Stimulated activated CD4-positive, alpha-beta T cell treated with anti-CD3 and anti-CD28 coated beads, Interleukin-1b, Interleukin-23, amount 100 ng/mL, for 1 hour (primary cell): ENCODE measurements around the gene ARID4B.
"Not testable (repeated sequence)": the region's sequence is repeated elsewhere in the genome, so short reads cannot be mapped to it uniquely, and the experiment has no call there.

ENCODE experiments used
- DNase-seq, 2 donors: peaks; one replicate each; pipeline ENCODE4 v3.0.0-alpha.2; 2020; ENCODE audit warnings: low read depth in 2 of 2

The ARID4B gene

DNA sequence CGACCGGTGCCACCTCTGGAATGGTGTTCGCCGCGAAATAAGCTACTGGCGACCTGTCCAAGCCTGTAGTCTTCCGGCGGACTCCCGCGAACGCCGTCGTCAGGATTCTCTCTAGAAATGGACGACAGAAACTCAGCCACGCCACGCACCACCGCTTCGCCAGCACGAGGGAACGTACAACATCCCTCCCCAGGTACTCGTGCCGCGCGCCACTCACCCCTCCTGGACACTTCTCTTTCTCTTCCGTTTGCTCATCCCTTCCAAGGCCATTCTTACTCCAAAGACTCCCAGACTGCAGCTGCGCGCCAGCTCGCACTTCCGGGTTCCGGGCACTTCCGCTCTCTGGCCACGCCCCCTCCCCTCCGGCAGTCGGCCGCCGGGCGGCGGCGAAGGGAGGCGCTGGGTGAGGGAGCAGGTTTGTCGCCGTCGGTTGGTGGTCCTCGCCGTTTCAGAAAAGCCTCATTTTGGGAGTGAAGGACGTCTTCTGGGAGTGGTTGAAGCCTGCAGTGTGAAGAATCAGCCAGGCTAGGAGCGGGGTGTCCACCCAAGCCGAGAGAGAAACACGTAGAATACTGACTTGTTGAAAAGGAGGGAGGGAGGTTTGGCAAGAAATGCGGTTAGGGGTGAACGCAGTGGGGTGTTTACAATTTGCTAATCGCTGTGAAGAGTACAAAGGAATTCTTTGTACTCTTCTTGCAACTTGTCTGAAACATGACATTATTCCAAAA, 166.9 kb downstream of the ARID4B start, which contains the start of gene RBM34:
Gene RBM34, minus strand, starts transcription at position 294 of the 728 bp plus-strand sequence. Its CDS starts 24 bp downstream, at position 270.
- peak; percentile 72 to 88 for DNase-seq

DNA sequence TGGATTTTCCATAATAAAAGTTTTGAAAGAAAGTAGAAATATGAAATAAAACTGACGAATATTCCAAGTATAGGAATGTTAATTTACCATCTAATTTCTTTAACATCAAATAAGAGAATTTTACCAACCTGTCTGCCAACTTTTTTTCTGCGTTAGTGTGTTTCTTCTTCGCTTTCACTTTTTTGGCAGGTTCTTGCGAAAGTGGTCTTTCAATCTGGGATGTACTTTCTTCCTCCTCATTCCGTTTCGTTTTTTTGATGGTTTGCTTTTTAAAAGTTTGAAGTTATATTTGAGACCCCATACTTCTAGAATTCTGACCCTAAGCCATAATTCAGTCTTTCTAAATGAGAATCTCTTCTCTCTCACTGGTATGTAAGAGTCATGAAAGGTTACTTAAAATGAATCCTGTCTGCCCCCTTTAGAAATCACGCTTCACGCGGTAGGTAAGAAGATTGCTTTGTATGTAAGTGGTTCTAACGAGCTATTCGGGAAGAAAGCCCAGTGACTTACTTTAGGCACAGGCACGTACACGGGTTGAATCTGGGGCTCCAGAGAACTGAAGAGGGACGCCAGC, 167.5 kb downstream of the ARID4B start:
- peak in 1 of 2 donors; percentile 2 for DNase-seq

DNA sequence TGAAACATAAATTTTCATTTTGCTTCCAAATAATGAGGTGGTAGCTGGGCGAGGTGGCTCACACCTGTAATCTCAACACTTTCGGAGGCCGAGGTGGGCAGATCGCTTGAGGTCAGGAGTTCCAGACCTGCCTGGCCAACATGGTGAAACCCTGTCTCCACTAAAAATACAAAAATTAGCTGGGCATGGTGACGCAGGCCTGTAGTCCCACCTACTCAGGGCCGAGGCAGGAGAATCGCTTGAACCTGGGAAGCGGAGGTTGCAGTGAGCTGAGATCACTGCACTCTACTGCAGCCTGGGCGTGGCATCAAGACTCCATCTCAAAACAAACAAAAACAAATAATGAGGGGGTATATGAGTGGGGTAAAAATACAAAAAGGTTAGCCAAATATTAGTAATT, 168.0 kb downstream of the ARID4B start:
- not testable (repeated sequence) for DNase-seq

DNA sequence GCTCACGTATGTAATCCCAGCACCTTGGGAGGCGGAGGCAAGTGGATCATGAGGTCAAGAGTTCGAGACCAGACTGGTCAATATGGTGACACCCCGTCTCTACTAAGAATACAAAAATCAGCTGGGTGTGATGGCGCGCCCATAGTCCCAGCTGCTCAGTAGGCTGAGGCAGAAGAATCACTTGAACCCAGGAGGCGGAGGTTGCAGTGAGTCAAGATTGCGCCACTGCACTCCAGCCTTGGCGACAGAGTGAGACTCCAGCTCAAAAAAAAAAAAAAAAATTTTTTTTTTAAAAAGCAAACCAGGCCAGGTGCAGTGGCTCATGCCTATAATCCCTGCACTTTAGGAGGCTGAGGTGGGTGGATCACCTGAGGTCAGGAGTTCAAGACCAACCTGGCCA, 168.7 kb downstream of the ARID4B start:
- not testable (repeated sequence) for DNase-seq

DNA sequence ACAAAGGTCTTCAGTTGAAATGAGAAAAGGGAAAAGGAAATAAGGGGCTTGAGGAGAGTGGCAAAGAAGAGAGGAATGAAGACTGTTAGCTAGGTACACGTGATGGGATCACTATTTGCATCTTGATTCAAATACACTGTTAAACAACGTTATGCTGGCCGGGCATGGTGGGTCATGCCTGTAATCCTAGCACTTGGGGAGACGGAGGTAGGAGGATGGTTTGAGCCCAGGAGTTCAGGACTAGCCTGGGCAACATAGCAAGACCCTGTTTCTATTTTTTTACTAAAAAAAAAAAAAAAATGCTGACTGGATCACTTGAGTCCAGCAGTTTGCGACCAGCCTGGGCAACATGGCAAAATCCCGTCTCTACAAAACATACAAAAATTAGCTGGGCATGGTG, 169.3 kb downstream of the ARID4B start:
- DNase-seq: no peak

DNA sequence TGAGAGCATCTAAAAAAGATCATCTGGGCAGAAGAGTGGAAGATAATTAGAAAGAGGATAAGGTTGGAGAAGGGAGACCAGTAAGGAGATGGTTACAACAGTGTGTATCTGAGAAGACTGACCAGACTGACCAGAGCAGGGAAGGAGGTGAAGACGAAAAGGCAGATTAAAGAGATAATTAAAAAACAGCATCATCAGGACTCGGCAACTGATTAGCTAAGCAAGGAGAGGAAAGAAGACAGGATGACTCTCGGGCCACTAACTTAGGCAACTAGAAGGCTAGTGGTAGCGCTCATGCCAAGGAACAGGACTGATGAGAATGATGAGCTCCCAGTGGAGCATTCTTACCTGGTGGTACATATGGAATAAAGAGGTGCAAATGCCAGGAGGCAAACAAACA, 170.8 kb downstream of the ARID4B start:
- DNase-seq: no peak

DNA sequence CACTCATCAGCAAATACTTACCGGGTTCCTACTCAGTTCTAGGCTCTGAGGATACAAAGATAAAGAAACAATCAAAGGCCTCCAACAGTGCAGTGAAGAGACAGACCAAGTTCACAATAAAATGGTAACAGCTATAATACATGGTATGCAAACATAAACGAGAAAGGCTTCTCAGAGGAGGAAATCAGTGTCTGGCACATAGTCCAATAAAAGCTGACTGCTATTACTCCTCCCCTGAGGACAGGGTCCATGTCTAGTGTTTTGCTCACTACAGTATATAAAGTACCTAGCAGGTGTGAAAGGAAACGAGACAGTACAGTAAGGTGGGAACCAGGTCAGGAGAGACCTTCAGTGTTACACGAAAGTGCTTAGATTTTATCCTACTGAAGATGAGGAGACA, 171.2 kb downstream of the ARID4B start:
- no peak for DNase-seq

DNA sequence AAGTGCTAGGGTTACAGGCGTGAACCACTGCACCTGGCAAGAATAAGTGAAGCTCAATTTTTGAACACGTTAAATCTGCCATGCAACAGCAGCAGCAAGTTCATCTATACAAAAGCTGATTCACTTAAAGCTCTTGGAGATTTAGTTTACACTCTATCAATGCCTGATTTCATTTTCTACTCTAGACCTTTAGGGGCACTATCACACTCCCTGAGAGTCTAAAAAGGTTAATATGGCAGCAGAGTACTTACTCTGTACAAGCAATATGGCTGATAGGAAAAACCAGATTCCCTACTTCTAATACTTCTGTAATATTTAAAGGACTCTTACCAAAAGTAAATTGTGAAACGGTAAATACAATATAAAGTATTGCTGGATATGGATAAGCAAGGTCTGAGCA, 171.7 kb downstream of the ARID4B start:
- no peak for DNase-seq

DNA sequence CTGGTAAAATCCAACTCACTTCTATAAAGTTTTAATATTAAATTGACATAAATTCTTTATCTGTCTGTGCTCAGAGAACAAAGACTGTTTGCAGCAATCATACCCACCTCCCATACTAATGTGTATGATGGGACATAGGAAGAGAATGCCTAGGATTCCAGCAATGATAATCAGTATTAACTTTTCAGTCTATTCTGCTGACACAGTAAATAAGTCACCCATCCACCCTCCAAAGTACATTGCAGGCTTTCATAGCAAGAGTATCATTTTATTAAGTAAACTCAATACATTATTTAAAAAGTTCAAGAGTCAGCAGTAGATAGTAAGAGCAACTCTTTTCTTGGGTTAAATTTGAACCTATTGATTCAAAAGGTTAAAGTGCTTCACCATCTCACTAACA, 175.7 kb downstream of the ARID4B start:
- no peak for DNase-seq

DNA sequence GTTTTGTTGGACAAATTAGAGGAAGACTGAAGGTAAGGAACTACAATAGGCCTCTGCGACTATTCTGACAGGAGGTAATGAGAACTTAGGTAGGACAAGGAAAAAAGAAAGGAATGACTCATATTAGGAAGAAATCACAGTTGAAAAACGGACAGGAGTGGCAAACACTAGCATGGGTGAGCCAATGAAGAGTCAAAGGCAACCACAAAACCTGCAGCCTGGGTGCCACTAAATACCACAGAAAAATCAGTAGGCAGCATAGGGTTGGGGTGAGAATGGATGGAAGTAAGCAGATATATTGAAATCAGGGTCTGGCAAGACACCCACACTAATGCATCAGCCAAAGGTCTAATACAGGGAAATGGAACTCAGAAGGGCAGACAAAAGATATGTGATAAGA, 176.9 kb downstream of the ARID4B start:
- DNase-seq: no peak

DNA sequence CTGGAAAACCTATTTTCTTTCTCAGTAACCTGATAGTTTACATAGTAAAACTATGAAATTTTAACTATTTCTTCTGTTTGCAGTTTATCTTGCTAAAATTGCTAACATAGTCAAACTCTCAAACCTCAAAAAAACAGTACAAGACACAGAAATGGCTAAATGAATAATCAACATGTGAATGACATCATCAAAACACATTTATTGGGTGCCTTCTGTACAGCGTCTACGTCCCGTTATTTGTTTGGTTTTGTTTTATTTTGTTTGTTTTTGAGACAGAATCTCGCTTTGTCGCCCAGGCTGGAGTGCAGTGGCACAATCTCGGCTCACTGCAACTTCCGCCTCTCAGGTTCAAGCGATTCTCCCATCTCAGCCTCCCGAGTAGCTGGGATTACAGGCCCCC, 178.2 kb downstream of the ARID4B start:
- DNase-seq: no peak

DNA sequence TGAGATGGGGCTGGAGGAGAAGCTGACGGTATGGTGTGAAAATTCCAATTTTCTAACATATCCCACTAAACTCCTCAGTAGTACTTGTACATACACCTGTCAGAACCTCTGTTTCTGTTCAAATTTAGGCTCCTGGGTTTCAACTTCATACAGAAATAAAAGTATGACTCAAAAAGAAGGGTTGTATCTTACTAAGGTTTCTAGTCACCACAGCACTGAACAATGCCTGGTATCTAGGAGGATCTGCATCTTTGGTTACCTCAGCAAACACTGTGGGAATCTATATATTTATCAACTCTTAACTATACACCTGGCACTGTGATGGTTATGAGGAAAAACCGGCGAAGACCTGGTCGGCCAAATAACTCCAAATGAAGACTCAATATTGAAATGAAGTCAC, 180.7 kb downstream of the ARID4B start:
- no peak for DNase-seq

DNA sequence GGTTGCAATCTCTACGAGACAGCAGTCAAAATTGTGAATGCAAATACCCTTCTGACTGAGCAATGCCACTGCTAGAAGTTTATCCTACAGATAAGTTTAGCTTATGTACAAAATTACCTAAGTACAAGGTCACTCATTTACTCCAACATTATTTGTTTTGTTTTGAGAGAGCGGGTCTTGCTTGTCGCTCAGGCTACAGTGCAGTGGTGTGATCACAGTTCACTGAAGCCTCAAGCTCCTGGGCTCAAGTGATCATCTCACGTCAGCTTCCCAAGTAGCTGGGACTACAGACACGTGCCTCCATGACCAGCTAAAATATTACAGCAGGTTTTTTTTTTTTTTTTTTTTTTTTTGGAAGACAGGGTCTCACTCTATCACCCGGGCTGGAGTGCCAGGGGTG, 182.3 kb downstream of the ARID4B start:
- no peak for DNase-seq

DNA sequence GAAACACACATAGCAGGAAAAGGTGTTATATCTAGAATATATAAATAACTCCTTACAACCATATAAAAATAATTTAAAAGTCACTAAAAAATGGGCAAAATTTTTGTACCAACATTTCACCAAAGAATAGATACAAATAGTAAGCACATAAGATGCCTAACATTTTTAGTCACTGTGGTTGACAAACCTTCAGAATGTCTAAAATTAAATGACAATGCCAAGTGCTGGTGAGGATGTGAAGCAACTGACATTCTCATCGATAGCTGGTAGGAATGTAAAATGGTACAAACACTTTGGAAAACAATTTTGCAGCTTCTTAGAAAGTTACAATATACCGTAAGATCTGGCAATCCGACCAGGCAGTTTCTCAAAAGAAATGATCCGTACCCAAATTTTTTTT, 185.0 kb downstream of the ARID4B start:
- DNase-seq: no peak

DNA sequence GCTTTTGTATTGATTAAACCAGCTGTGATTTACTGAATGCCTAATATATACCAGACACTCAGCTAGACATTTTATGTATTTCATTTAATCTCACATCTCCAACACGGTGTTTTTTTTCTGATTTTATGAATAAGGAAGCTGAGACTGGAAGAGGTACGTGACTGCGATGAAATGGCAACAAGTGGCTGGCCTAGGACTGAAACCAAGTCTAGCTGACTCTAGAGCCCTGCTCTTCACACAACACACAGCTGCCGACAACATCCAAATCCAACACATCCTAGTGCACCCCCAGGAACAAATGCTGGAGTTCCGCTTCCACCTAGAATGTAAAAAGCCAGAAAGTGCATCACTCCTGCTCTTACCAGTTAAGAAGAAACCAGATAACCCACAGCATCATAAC, 188.7 kb downstream of the ARID4B start:
- no peak for DNase-seq

DNA sequence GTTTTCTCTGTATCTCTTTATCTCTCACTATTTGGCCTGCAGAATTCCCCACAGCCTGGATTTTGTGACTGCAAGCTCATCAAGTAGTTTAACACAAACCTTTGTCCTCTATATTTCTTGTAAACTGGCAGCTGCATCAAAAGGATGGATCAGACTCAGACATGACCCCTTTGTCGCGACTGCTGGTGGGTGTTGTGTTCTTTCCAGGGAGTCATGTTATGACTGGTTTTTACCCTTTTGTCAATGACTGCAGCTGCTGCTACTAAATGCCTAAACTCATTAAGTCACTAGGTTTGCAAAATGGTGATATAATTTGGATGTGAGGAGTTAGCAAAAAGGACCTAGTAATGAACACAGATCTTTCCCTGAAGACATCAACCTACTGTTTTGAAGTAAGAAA, 189.2 kb downstream of the ARID4B start:
- no peak for DNase-seq

DNA sequence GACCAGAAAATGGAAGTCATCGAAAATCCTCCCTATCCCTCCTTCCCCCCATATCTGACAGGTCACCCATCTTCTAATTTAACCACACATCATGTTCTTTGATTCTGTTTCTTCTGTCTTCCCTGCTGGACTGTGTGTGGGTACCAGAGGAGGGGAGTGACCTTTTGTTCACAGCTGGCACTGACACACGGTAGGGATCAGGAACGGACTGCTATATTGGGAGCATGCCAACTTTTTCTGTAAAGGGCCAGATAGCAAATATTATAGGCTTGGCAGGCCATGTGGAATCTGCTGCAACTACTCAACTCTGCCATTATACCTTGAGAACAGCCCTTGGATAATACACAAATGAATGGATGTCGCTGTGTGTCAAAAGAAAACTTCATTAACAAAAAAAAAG, 191.9 kb downstream of the ARID4B start:
- DNase-seq: no peak

DNA sequence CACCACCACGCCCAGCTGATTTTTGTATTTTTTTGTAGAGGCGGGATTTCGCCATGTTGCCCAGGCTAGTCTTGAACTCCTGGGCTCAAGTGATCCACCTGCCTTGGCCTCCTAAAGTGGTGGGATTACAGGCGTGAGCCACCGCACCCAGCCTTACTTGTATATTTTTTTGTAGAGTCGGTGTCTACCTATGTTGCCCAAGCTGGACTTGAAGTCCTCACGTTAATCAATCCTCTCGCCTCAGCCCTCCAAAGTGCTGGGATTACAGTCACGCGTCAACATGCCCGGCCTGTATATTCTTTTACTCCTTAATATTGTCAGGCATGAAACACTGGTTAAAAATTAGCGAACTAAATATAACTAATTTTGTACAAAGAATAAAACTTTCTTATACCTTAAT, 193.8 kb downstream of the ARID4B start:
- no peak for DNase-seq

DNA sequence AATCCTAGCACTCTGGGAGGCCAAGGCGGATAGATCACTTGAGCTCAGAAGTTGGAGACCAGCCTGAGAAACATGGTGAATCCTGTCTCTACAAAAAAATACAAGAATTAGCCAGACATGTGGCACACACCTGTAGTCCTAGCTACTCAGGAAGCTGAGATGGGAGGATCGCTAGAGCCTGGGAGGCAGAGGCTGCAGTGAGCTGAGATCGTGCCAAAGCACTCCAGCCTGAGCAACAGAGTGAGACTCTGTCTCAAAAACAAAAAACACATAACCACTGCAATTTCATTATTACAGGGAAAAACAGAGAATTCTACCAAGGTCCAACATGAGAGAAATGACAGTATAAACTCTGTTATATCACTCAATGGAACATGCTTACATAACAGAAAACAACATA, 194.9 kb downstream of the ARID4B start:
- no peak for DNase-seq

DNA sequence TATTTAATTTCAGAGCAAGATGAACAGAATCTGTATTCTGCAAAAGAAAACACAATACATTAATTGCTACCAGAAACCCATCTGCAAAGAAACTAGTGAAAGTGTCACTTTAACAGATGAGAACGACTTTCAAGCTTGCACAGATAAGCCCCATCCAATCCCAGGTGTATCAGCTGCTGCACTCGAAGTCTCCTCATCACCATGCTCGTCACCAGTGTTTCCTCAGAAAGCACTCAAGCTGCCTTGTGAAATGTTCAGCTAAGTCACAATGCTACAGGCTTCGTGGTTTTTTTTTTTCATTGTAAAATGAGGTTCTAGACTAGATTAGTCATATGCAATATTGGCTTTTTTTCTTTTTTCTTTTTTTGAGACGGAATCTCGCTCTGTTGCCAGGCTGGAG, 196.0 kb downstream of the ARID4B start:
- no peak for DNase-seq

DNA sequence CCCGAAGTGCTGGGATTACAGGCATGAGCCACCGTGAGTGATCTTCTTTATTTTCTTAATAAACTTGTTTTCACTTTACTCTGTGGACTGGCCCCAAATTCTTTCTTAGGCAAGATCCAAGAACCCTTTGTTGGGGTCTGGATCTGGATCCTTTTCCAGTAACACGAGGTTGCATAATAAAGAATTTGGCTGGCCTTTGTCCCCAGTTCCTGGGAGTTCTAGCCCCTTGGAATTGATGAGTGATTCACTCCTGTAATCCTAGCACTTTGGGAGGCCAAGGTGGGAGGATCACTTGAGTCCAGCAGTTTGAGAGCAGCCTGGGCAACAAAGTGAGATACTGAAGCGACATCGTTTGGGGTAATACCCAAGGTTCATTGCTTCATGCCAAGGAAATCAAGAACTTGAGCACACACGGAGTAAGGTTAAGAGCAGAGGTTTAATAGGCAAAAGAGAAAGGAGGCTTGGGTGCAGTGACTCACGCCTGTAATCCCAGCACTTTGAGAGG, 197.2 kb downstream of the ARID4B start:
- no peak for DNase-seq

DNA sequence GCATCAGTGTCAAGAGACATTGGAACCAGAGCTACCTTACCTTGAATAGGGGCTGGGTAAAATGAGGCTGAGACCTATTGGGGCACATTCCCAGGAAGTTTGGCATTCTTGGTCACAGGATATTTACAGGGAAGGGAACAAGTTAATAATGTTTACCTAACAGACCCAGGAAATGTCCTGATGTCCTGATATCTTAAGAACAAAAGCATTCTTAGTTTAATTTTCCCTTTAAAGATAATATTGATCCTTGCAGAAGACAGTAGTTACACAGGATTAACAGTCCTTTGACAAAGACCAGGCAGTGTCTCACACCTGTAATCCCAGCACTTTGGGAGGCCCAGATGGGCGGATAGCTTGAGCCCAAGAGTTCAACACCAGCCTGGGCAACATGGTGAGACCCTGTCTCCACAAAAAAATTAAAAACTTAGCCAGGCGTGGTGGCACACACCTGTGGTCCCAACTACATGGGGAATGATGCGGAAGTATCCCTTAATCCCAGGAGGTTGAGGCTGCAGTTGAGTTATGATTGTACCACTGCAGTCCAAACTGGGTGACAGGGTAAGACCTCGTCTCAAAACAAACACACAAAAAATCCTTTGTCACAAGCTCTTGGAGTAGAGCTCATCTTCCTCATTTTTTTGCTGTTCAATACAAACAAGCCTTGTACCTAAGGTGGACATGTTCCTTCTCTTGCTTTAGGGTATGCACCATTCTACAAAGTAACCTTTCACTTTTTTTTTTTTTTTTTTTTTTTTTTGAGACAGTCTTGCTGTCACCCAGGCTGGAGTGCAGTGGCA, 198.0 kb downstream of the ARID4B start:
- no peak for DNase-seq
